Fibroblast of mammary gland (primary cell): ENCODE results near the gene PTPRM.

Experiments
- DNase-seq: peaks from one replicate; pipeline ENCODE4 v3.0.0-alpha.2; 2010; ENCODE audit warnings: low read depth
- H3K4me3 ChIP-seq: 2 replicates; pipeline ENCODE4 v1.5.1; 2011; ENCODE audit warnings: low read depth, mild to moderate bottlenecking, low read length, moderate library complexity; ENCODE audit not compliant: control insufficient read depth
- TF ChIP-seq, protein P1 (sequence below): conservative IDR thresholded peaks from 2 replicates; pipeline ENCODE4 v1.5.1; 2011; ENCODE audit warnings: low read depth, low read length, inconsistent platforms; ENCODE audit not compliant: control insufficient read depth, insufficient read depth

Gene PTPRM

DNA sequence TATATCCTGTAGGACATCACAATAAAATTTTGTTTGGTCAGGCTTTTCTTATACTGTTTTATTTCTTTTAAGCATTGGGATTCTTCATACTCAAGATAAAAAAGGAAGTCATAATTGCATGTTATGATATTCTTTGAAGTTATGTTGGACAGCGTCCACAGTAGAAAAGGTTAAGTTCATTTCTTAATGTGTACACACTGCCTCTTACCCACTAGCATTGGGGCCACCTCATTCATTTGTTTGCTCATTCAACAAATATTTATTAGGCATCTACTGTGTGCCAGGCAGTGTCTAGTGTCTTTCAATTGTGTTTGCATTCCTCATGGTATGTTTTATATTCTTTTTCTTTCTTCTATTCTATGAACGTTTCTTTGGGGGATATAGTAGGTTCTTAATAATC lies 70.2 kb downstream of the PTPRM start:
- H3K4me3 ChIP-seq: no peak overlapping the region
- peak; percentile 12 for DNase-seq
- TF ChIP-seq, protein P1, sequence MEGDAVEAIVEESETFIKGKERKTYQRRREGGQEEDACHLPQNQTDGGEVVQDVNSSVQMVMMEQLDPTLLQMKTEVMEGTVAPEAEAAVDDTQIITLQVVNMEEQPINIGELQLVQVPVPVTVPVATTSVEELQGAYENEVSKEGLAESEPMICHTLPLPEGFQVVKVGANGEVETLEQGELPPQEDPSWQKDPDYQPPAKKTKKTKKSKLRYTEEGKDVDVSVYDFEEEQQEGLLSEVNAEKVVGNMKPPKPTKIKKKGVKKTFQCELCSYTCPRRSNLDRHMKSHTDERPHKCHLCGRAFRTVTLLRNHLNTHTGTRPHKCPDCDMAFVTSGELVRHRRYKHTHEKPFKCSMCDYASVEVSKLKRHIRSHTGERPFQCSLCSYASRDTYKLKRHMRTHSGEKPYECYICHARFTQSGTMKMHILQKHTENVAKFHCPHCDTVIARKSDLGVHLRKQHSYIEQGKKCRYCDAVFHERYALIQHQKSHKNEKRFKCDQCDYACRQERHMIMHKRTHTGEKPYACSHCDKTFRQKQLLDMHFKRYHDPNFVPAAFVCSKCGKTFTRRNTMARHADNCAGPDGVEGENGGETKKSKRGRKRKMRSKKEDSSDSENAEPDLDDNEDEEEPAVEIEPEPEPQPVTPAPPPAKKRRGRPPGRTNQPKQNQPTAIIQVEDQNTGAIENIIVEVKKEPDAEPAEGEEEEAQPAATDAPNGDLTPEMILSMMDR: no peak

DNA sequence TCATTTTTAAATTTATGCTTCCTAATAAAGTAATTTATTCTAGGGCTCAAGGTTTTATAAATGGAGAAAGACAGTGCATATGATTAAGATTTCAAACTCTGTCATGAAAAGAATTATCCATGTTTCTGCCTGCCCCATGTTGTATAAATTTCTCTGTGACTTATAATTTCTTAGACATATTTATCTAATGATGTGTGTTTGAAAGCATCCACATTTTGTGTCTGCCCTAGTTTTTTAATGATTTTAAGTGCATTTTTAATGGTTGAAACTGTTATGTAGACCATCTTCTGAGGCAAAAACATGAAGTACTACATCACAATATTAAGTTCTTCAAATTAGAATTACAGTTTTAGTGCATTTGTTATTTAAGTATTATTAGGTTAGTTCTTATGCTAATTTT lies 71.2 kb downstream of the PTPRM start:
- TF ChIP-seq, protein P1: no peak
- H3K4me3 ChIP-seq: no peak overlapping the region
- no peak for DNase-seq

DNA sequence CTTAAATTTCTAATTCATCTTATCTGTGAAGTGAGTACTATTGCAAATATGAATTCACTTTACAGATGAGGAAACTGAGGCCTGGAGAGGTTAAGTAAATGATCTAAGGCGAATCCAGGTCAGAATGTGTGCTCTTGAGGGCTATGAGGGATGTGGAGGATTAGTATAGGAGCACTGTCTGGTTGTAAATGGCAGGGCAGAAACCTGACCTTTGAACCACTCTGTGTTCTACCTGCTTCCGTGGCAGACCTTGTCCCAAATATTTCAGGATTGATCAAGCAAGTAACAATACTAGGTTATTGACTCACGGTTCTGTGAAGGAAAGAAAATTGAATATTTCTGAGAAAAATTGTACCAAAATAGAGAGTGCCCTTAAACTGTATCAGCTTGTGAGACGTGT lies 74.7 kb downstream of the PTPRM start:
- H3K4me3 ChIP-seq: no peak overlapping the region

DNA sequence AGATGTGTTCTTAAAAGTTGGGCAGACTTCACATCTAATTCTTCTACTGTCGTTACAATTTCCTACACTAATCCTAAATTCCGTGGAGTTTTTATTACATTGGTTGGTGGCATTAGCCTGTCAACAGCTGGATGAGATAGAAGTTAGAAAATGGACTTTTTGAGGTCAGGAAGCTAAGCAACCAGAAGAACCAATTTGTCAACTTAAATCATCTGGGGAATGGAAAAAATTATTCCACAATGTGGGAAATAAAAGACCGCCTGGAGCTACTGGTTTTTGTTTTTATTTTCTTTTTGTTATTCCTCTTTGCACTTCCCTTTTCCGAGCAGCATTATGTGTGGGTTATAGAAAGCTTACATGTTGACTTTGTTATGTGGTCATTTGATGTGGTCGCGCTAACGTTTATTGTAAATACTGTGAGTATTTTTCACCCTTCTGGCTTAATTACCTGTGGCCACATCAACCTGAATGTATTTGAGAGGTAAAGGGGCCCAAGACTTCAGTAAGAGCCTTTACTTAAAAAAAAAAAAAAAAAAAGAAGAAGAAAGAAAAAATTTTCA lies 75.3 kb downstream of the PTPRM start:
- TF ChIP-seq, protein P1: no peak
- no peak for DNase-seq
- no peak overlapping the region for H3K4me3 ChIP-seq

More for the DNA sequence above, 74.7 kb downstream of the PTPRM start:
- no peak for DNase-seq
- TF ChIP-seq, protein P1: no peak

DNA sequence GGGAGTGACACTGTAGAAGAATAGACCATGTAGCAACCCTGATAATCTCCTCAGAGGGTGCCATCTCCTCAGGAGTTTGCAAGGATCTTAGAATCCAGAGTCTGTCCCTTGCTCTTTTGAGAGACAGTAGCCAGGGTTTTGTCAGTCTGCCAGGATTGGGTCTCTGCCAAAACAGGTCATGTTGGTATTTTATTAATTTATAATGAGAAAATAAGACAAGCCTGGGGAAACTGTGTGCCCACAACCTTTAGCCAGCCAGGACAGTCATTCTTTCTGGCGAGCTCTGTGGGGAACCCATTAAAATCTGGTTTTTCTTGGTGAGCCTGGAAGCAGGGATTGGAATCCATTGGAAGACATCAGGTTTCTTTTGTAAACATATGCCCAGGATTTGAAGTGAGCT lies 78.6 kb downstream of the PTPRM start:
- no peak for DNase-seq
- TF ChIP-seq, protein P1: no peak
- H3K4me3 ChIP-seq: no peak overlapping the region

DNA sequence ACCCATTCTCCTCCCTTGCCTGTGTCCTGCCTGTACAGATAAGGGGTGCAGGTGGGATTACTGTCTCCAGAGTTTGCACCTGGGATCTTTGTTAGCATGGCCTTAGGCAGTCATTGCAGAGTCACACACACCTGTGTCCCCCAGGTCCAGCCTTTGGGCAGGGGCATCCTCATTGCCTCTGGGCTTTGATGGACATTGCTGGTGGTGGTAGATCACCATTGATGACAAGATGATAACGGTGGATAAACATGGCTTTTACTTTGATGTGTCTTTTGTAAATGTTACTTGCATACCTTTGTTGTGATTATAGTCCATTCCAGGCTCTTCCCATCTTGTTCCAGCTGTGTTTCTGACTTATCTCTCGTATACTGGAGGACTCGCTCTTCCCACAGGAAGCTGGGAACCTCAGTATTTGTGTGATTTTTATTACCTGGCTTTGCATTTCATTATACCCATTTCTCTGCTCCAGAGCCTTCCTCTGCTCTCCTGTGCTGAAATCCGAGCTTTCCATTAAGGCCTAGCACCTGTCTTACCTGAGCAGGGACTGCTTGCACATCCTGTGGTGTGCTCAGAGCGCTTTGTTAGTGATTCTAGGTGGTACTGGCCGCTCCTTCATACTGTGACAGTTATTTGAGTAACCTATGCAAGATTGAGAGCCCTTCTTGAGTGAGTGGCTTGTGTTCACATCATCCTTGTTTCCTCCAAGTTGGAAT lies 79.2 kb downstream of the PTPRM start:
- no peak for DNase-seq
- TF ChIP-seq, protein P1: no peak
- no peak overlapping the region for H3K4me3 ChIP-seq
